GM23248 (cell line): ENCODE data around the gene COL18A1.

ENCODE experiments used
- EZH2 ChIP-seq: fragments of 200-600 bp; sonication (generic); IDR thresholded peaks from 2 replicates; pipeline ENCODE4 v1.6.1; 2018; ENCODE audit warnings: antibody characterized with exemption, mild to moderate bottlenecking; ENCODE audit not compliant: insufficient read depth, poor library complexity, severe bottlenecking
- EZH2phosphoT487 ChIP-seq: fragments of 200-600 bp; sonication (generic); IDR thresholded peaks from 2 replicates; pipeline ENCODE4 v1.6.1; 2018; ENCODE audit warnings: antibody characterized with exemption, moderate library complexity, mild to moderate bottlenecking, low read depth; ENCODE audit not compliant: insufficient read depth

GRCh38 chr21:45464309-45464708 lies 59.3 kb downstream of the COL18A1 start:
- TF ChIP-seq EZH2 (no peak), EZH2phosphoT487 (no peak)
